NCI-H1436 treated with DMSO at 0.1 percent for 48 hours (cell line): ENCODE results near the gene DPM3.
"Not testable (repeated sequence)": the region's sequence is repeated elsewhere in the genome, so short reads cannot be mapped to it uniquely, and the experiment has no call there.

Source experiments
- DNase-seq: peaks from one replicate; lab custom pipeline; 2025; lab: John Stamatoyannopoulos, UW

DPM3 gene, protein sequence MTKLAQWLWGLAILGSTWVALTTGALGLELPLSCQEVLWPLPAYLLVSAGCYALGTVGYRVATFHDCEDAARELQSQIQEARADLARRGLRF

DNA sequence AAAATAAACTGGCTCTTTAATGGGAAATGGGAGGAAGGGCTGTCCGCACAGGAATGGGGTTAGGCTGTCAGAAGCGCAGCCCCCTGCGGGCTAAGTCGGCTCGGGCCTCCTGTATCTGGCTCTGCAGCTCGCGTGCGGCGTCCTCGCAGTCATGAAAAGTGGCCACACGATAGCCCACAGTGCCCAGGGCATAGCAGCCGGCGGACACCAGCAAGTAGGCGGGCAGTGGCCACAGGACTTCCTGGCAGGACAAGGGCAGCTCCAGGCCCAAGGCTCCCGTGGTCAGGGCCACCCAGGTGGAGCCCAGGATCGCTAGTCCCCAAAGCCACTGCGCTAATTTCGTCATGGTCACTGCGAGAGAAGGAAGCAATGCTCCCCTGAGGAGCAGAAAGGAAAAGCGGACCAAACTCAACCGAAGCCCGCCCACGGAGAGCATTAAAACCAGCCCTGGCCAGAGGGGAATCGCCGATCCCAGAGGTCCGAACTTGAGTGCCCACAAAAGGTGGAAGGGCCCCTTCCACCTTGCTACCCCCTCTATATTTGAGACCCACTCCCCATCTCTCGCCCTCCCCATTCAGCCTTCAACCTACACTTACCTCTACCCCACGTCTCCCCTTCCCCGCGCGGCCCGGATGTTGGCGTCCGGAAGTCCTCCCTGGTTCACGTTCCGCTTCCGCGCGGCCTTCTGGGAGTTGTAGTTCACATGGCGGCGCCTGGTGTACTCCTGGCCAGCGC, at the start of gene DPM3:
TSS of gene DPM3 (minus strand) at position 637 of the 735 bp plus-strand sequence. CDS start at position 346, 291 bp downstream.
- DNase-seq: no peak

DNA sequence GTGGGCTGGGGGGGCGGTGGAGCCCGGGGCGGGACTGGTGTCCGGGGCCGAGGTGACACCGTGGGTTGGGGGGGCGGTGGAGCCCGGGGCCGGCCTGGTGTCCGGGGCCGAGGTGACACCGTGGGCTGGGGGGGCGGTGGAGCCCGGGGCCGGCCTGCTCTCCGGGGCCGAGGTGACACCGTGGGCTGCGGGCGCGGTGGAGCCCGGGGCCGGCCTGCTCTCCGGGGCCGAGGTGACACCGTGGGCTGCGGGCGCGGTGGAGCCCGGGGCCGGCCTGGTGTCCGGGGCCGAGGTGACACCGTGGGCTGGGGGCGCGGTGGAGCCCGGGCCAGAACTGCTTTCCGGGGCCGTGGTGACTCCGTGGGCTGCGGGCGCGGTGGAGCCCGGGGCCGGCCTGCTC, 49.6 kb upstream of the DPM3 start:
- DNase-seq: not testable (repeated sequence)

DNA sequence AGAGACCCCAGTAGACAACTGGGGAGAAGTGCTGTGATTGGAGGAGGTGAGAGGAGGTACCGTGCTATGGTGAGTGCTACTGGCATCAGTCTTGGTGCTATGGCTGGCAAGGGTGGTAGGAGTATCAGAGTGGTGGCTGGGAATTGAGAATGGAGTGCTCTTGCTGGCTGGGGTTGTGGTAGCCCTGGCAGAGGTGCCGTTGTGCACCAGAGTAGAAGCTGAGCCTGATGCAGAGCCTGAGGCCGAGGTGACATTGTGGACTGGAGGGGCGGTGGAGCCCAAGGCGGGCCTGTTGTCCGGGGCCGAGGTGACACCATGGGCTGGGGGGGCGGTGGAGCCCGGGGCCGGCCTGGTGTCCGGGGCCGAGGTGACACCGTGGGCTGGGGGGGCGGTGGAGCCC, 47.9 kb upstream of the DPM3 start:
- no peak for DNase-seq

DNA sequence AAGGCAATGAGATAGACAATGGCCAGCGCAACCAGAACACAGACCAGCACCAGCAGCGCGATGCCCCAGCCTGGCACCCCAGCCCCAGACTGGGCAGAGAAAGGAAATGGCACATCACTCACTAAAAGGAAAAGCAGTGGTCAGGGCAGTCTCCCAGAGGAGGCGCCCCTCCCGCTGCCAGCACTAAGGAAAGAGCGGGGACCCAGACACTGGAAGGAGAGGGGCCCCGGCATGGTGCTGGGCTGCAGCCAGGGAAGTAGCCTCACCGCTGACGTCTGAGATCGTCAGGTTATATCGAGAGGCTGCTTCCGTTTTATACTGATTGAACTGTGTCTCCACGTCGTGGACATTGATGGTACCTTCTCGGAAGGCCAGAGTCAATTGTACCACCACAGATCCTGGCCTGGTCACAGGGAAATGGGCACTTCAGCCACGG, 47.1 kb upstream of the DPM3 start:
- DNase-seq: no peak

DNA sequence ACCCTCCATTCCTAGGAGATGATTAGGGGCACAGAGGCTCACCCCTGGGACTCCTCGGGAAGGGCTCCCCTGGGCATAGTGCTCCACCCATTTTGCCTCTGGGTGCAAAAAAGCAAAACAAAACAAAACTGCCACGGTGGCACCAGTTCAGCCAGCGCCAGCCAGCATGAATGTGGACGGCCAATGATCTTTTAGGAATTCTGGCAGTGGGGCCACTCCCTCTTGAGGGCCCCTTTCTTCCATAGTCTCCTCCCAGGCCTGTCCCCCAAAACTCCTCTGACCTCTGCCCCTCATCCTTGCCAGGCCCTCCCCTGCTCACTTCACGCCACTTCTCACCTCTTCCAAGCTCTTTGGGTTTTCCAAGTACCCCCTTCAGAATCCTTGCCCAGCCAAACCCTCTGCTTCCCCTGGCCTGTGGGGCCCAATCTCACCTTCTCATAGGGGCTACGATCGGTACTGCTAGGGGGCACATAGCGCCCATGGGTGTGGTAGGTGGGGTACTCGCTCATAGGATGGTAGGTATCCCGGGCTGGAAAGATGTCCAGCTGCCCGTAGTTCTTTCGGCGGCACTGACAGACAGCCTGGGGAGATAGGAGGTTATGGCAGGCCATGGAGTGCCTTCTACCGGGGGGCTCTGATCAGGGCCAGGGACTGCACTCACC, 46.6 kb upstream of the DPM3 start:
- no peak for DNase-seq

DNA sequence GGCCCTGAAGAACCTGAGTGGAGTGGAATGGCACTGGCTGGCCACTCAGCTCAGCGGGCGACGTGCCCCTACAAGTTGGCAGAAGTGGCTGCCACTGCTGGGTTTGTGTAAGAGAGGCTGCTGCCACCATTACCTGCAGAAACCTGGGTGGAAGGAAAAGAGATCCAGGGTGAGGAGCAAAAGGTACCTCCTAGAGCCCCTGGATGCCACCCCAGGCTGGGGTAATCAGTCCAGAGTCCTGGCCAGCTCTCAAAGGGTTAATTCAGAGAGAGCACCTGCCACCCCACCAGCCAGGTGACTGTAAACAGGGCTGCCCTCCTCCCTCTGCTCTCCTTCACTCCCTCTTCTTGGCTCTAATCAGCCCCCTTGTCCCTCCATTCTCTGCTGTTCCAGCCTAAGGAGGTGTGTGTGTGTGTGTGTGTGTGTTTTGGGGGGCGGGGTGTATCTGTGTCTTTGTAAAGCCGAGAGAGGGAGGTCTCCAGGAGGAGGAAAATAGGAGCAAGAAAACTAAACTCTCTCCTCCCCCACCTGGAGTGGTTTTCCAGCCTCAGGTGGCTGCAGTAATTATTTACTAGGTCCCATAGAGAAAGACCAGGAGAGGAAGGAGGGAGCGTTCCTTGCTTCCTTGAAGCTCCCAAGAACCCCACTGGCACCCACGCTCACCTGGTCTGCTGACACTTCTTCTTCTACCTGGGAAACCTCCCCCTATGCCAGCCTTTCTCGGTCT, 45.9 kb upstream of the DPM3 start:
- DNase-seq: no peak

DNA sequence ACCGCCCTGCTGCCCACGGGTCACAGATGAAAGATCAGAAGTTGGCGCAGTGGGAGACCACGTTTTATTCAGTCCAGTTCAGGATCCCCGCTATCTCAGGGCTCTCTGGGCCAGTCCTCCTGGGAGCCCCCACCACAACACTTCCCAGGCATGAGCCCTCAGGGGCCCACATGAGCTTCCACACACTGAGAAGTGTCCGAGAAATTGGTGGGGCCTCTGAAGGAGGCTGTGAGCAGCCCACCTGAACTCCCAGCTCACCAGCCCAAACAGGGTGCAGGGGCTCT, 45.4 kb upstream of the DPM3 start:
- DNase-seq: no peak

DNA sequence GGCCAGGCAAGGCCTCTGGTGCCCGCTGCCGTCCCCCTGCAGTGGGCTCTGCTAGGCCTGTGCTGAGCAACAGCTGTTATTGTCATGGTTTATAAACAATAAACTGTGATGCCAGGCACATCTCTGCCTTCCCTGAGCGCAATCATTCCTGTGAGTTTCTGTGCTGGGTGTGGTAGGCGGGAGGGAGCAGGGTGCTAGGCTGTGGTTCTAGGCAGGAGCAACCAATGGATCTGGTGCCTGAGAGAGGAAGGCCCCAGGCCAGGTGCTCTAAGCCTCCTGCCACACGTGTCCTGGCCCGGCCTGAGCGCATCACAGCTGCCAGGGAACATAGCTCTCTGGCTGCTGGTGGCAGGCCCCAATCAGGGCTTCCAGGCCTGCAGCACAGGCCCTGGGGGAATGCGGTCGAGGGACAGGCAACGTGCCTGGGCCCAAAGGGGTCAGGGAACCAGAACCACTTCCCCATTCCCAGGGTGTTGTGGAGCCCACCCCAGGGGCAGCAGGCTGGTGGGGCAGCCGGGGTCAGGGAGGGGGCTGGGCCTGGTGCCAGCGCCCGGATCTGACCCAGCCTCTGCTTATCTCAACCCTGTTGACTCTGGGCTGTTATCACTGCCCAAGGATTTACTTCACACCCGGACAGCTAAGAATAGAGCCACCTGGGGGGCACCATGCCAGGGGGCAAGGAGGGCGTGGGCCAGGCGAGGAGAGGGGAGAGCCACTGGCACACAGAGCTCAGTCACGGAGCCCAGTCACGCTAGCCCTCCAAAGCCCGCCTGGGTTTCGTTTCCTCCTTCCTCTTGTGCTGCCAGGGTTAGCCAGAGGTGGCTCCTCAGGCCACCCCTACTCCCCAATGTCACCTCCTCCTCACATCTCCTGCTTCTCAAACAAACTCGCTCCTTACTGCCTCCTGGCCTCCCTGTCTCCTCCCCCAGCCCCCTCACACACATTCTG, 44.8 kb upstream of the DPM3 start:
- DNase-seq: no peak

DNA sequence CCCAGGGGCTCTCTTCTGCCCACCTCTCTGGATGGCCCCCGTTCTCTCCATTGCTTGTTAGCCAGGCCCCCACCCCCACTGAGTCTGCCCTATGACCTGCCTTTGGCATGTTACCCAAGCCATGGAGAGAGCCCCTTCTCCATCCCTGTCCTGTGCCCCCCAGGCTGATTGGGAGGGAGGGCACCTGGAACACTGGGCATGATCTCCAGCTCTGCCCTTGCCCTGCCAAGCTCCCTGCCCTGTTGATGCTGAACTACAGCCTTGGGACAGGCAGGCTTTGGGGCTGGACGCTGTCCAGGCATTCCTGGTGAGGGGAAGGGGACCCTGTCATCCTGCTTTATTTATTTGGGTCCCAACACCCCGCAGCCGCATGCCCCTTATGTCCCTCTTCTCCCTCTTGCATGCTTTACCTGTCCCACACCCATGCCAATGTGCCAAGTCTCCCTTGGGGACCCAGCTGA, 44.0 kb upstream of the DPM3 start:
- no peak for DNase-seq

DNA sequence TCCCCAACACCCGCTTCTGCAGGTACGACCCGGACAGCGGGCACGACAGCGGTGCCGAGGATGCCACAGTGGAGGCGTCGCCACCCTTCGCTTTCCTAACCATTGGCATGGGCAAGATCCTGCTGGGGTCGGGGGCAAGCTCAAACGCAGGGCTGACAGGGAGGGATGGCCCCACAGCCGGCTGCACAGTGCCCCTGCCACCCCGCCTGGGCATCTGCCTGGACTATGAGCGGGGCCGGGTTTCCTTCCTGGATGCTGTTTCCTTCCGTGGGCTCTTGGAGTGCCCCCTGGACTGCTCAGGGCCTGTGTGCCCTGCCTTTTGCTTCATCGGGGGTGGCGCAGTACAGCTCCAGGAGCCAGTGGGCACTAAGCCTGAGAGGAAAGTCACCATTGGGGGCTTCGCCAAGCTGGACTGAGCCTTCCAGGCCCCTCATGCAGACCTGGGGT, 43.5 kb upstream of the DPM3 start:
- DNase-seq: no peak

DNA sequence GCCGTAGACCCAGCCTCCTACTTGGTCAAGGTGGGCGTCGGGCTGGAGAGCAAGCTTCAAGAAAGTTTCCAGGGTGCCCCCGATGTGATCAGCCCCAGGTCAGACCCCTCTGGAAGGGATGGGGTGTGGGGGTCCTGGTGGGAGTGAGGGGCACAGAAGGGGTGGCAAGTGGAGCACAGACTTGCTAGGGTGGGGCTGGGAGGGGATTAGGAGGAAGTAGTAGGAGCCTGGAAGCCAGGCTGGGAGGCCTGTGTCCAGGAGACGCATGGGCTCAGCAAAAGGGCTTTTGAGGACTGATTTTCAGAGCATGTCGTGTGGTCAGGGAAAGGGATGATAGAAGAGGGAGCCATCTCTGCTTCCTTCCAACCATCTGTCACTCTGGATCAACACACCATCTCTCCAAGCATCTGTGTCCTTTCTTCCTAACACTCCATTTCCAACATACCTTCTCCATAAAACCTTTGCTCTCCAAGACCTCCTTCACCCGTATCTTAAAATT, 41.8 kb upstream of the DPM3 start:
- DNase-seq: no peak

DNA sequence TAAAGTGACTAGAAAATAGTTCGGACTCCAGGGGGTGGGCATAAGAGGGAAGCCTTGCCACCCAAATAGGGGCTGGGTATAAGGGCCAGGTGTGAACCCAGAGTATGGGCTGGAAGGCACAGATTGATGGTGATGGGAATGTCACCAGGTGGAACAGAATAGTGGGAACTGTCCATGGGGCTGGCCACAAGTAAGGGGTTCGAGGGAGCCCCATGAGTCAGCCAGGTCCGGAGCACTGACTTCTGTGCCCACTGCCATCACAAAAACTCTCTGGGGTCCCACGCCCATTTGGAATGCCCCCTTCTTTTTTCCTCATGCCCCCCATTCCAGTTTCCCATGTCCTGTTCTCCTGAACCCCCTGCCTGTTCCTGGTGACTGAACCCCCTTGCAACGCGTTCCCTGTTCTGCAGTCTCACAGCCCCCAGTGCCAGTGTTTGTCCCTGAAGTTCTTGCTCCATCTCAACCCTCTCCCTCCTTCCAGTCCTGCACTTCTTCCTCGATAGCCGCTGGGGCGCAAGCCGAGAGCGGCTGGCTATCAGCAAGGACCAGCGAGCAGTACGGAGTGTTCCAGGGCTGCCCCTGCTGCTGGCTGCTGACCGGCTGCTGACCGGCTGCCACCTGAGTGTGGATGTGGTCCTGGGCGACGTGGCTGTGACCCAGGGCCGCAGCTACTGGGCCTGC, 41.2 kb upstream of the DPM3 start:
- no peak for DNase-seq

DNA sequence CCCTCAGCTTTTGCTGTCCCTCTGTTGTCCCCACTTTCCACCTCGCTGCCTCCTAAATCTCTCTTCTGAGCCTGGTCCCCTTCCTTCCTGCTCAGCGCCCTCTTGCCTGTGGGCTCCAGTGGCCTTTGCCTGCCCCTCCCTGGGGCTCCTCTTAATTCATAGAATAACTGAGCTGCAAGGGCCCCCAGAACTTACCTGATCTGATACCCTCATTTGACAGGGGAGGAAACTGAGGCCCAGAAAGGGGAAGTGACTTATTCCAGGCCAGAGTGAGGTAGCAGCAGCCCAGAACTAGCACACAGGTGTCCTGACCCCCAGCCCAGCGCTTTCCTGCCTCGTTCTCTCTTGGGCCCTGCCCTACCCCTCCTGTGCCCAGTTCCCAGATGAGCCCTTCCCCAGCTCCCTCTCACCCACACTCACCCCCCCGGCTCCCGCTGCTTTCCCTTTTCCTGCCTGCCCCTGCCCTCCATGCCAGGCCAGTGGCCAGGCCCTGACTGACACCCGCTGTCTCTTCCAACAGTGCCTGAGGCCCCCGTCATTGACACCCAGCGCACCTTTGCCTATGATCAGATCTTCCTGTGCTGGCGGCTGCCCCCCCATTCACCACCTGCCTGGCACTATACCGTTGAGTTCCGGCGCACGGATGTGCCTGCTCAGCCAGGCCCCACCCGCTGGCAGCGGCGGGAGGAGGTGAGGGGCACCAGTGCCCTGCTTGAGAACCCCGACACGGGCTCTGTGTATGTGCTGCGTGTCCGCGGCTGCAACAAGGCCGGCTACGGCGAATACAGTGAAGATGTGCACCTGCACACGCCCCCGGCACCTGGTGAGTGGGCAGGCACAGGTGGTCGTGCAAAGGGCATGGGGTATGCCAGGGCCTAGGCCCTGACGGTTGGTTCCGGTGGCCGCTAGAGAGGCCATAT, 39.0 kb upstream of the DPM3 start:
- no peak for DNase-seq

DNA sequence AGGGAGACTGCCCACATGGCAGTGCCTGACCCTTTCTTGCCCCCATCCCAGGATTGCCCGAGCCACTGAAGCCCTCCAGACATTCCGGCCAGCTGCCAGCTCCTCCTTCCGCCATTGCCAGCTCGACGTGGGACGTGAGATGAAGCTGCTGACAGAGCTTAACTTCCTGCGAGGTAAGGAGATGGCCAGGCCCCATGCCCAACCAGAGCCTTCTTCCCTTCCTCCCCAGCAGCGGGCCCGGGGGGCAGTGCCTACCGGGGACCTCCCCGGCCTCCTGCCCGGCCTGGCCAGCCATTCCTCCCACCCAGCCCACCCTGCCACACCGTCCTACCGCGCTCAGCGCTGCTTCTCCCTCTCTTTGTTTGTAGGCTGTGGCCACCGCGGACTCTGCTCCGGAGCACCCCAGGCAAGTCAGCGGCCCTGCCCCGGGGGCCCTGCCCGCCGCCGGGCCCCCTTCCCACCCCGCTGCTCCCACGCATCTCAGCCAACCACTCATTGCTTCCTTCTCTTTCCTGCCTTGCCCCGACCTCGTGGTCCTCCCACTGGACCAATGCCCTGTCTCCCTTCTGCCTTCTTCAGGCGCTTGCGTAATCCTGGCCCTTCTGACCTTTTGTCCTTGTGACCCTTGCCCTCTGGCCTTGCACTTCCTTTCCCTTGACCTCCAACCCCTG, 38.2 kb upstream of the DPM3 start:
- no peak for DNase-seq

DNA sequence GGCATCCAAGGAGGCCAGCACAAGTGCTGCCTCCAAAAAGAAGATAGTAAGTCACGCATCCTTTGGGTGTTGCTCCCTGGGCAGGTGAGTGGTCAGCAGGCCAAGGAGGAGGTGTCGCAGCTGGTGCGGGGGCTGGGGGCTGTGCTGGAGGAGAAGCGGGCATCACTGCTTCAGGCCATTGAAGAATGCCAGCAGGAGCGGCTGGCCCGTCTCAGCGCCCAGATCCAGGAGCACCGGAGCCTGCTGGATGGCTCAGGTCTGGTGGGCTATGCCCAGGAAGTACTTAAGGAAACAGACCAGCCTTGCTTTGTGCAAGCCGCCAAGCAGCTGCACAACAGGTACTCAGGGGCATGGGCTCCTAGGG, 37.6 kb upstream of the DPM3 start:
- no peak for DNase-seq

DNA sequence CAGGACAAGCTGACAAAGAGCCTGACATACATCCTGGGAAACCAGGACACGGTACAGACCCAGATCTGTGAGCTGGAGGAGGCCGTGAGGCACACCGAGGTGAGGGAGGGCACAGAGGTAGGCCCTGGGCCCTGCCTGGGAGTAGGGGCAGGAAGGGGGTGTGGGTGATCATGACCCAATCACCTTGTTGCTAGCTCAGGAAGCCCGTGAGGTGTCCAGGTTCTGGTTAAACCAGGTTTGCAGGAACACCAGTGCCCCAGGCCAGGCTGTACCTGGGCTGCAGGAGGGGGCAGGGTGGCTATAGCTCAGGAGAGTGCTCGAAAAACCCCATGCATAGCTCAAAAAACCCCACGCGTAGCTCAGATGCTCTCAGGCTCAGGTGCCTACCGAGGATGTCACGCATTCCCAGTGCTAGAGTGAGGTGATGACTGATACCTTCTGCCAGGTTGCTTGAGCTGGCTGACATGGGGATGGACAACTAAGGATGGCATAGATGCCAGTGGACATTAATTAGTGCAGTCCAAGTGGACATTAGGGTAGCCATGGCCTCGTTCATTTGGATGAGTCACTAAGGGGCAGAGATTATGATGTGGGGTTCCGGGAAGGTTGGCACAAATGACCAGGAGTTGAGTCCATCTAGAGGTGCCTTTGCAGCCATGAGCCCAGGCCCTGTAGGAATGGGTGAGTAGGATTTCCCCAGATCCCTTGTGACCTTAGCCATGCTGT, 37.0 kb upstream of the DPM3 start:
- DNase-seq: no peak

DNA sequence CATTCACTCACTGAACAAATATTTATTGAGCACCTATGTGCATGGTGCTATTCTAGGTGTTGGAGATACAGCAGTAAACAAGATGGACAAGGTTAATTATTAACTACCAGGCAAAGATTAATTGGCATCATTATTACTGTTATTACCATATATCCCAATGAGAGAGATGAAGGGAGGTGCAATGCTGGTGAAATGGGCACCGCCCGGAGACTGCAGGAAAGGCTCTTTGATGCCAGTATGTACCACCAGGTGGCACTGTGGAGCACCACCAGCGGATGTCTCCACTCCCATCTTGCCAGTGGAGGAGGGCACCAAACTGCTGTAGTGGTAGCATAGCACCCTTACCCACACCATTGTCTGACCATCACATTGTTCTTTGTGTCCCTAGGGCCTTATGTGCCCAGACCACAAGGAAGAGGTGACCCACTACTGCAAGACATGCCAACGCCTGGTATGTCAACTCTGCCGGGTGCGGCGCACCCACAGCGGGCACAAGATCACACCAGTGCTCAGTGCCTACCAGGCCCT, 36.3 kb upstream of the DPM3 start:
- peak; percentile 28 for DNase-seq

DNA sequence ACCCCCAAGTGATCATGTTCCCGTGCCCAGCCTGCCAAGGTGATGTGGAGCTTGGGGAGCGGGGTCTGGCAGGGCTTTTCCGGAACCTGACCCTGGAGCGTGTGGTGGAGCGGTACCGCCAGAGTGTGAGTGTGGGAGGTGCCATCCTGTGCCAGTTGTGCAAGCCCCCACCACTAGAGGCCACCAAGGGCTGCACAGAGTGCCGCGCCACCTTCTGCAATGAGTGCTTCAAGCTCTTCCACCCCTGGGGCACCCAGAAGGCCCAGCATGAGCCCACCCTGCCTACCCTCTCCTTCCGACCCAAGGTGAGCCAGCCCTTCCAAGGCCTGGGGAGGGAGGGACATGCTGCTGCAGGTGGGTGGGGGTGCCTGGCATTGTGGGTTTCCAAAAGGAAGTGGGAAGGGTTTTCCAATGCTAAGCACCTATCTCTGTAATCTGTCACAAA, 35.6 kb upstream of the DPM3 start:
- DNase-seq: no peak
